ENCODE measurements around the gene ELF3.
"Not testable (repeated sequence)": the region's sequence is repeated elsewhere in the genome, so short reads cannot be mapped to it uniquely, and the experiment has no call there.

ELF3 gene

DNA sequence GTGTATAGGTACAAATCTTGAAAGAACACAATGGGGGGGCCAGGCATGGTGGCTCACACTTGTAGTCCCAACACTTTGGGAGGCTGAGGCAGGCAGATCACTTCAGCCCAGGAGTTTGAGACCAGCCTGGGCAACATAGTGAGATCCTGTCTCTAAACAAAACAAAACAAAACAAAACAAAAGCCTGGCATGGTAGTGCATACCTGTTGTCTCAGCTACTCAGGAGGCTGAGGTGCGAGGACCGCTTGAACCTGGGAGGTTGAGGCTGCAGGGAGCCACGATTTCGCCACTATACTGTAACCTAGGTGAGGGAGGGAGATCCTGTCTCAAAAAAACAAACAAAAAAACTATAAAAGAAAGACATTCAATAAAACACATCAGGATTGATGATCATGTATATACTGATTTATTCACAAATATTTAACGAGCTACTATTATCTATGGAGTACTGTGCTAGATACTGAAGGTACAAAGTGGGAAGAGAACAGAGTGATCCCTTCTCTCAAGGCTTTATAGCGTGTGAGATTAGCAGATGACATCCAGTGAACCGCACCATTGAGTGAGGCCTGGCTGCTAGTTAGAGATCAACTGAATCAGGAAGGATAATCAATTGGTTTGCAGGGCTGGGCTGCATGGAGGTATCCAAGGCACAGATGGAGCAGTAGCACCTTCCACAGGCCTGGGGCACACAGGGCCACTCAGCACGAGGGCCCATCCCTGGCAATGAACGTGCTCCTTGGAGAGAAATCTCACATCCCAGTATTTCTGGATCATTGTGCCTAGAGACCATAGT is 26.4 kb downstream of the ELF3 start:
- no peak for DNase-seq

DNA sequence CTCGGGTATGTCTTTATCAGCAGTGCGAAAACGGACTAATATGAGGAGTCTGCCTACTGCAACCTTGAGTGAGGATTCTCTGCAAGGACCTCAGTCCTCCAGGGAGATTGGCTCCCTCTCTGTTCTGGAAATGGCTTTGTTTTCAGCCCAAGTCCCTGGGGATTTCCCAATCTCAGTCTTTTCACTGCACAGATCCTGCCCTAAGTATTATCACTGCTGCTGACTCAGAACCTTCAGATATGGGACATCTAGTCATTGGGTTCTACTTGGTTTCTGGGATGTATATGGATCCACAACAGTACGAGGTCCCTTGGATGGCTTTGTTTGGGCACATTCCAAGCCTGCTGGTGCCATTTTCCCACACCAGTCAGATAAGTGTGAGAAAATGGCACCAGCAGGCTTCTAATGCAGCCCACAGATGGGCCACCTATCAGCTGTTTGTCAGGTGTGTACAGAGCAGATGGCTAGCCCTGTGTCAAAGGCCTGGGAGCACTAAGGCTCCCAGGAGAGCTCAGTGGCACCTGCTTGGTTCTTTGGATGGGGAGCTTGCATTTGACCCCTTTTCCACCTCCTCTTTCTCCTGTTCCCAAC is 27.4 kb downstream of the ELF3 start:
- no peak for DNase-seq

DNA sequence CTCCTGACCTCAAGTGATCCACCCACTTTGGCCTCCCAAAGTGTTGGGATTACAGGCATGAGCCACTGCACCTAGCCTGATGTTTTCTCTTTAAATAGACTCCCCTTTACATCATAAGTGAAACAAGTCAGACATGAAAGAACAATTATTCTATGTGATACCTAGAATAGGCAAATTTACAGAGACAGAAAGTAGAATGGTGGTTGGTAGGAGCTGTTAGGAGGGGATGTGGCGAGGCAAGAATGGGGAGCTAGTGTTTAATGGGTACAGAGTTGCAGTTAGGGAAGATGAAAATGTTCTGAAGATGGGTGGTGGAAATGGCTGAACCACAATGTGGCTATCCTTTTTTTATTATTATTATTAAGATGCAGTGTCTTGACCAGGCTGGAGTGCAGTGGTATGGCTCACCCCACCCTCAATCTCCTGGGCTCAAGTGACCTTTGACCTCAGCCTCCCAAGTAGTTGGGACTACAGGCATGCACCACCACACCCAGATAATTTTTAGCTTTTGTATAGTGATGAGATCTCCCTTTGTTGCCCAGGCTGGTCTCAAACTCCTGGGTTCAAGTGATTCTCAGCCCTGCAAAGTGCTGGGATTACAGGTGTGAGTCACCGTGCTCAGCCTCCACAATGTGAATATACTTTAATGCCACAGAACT is 28.4 kb downstream of the ELF3 start:
- DNase-seq: no peak

DNA sequence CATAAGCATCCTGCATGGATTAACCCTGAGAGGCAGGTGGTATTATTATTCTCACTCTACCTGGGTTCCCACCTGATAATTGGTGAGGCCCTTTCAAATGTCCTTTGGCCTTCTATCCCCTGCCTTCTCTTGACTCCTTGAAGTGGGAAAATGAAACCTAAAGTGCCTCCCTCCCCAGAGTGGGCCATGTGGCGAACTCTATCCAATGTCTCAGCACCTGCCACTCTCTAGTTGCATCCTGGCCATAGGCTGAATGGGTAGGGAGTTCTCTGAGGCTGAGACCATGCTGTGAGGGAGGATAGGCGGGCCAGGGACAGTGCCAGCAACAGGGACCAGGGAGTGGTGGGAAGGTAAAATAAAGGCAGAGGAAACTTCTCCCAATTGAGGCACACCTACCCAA is 35.3 kb downstream of the ELF3 start:
- no peak for DNase-seq

- DNase-seq: no peak
Observed at GRCh38 chr1:202046227-202046626, 35.8 kb downstream of the ELF3 start.

- DNase-seq: no peak
Observed at GRCh38 chr1:202046748-202047708, 36.6 kb downstream of the ELF3 start.

GRCh38 chr1:202047977-202048376 is 37.6 kb downstream of the ELF3 start:
- DNase-seq: no peak

GRCh38 chr1:202049129-202049528 is 38.7 kb downstream of the ELF3 start:
- no peak for DNase-seq

GRCh38 chr1:202054094-202054493 is 43.7 kb downstream of the ELF3 start:
- no peak for DNase-seq

DNA sequence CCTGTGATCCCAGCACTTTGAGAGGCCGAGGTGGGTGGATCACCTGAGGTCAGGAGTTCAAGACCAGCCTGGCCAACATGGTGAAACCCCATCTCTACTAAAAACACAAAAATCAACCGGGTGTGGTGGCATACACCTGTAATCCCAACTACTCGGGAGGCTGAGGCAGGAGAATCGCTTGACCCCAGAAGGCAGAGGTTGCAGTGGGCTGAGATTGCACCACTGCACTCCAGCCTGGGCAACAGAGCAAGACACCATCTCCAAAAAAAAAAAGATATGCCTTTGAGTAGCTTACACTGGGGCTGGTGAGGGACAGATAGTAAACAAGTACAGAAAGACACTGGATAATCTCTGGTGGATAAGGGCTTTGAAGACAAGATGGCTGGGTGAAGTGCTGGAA is 44.3 kb downstream of the ELF3 start:
- not testable (repeated sequence) for DNase-seq

DNA sequence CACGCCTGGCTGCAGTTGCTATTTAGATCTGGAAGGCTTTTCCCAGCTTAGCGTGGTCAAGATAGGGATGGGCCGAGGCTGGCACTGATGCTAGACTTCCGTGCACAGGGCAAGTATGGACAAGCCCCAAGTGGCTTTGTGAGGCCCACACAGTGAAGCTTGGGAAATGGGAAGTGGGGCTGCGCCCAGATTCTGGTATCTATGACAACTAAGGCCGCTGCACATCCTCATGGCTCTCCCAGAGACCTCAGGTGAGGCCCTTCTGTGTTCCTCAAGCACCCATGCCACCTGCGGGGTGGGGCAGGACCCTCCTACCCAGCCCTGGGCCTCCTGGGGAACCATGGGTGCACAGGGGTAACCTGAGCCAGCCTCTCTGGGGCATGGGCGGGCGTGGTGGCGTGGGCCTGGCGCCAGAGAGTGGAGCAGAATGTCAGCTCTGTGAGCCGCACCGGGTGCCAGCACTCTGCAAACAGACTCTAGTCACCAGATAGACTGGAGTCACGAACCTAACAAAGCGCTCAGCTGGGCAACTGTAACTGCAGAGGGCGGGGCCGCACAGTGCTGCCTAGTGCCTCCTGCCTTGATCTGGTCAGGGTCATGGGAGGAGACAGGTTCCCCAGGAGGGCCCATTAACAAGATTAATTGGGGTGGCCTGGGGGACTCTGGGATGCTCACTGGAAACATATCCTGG is 46.4 kb downstream of the ELF3 start:
- no peak for DNase-seq

GRCh38 chr1:202057335-202057704 is 46.9 kb downstream of the ELF3 start:
- not testable (repeated sequence) for DNase-seq

- no peak for DNase-seq
Observed at GRCh38 chr1:202058001-202058908, 47.9 kb downstream of the ELF3 start.

- no peak for DNase-seq
Observed at GRCh38 chr1:202061055-202061454, 50.7 kb downstream of the ELF3 start.

DNA sequence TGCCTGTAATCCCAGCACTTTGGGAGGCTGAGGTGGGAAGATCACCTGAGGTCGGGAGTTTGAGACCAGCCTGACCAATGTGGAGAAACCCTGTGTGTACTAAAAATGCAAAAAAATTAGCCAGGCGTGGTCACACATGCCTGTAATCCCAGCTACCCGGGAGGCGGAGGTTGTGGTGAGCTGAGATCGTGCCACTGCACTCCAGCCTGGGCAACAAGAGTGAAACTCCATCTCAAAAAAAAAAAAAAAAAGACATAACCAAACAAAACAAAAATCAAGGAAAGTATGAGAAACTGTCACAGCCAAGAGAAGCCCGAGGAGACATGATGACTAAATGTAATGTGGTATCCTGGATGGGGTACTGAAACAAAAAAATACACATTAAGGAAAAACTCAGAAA is 51.4 kb downstream of the ELF3 start:
- DNase-seq: not testable (repeated sequence)

DNA sequence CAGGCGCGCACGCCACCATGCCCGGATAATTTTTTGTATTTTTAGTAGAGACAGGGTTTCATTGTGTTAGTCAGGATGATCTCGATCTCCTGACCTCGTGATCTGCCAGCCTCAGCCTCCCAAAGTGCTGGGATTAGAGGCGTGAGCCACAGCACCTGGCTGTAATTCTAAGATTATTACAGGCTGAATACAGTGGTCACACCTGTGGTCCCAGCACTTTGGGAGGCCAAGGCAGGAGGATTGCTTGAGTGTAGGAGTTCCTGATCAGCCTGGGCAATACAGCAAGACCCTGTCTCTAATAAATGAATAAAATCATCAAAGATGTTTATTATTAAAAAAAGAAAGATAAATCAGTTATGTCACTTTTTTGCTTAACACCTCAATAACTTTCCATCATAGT is 52.2 kb downstream of the ELF3 start:
- DNase-seq: not testable (repeated sequence)

DNA sequence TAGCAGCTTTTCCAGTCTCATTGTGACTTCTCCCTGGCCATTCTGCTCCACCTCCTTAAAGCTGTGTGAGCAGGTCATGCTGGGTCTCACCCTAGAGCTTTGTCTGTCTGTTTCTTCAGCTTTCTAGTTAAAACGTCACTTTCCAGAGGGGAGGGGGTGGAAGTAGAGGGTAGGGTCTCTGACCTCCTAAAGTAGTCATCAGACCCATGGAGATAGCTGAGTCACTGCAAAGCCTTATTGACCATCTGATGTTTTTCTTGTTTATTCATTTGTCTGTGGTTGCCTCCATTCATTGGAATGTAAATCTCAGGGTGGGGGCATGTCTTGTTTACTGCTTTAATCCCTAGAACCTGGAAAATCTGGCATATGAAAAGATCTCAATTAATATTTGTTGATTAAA is 52.7 kb downstream of the ELF3 start:
- DNase-seq: no peak

GRCh38 chr1:202064889-202065312 is 54.5 kb downstream of the ELF3 start:
- not testable (repeated sequence) for DNase-seq

Data from left hindlimb (tissue), 1 donor.